ENCODE data around the gene MTHFD2L. TPM values are rescaled to one million over a fixed set of nuclear protein-coding genes. Genes with fewer than 3 reads are reported as not detected.

MTHFD2L gene
- total and polyA plus RNA-seq, 2 of the 8 experiments (the other 6 are each of a cell fraction or from before 2014, with no cell fraction given) = 5.4 to 15.0 TPM

- no peak for TF ChIP-seq CHD7 (IDR thresholded peaks at IDR 0.05; ENCODE audit: insufficient replicate concordance, low read length)
- no peak for TF ChIP-seq RNF2 (IDR thresholded peaks at IDR 0.05; ENCODE audit: borderline replicate concordance, low read depth, low read length, missing control alignments, poor library complexity, severe bottlenecking)
- no peak for TF ChIP-seq BACH1 (IDR thresholded peaks at IDR 0.05; ENCODE audit: low read length)
- no peak for TF ChIP-seq KDM5A (IDR thresholded peaks at IDR 0.05; ENCODE audit: low read length)
- no peak for TF ChIP-seq SP4 (IDR thresholded peaks at IDR 0.05; ENCODE audit: low read length)
- TF ChIP-seq HDAC6 (IDR thresholded peaks at IDR 0.05; ENCODE audit: low read depth, low read length) = no peak
- no peak for TF ChIP-seq RXRA (IDR thresholded peaks at IDR 0.05; ENCODE audit: insufficient read depth, low read depth, low read length)
- TF ChIP-seq ZNF274 (IDR thresholded peaks at IDR 0.05; ENCODE audit: borderline replicate concordance, extremely low read depth, low read length) = no peak
- no peak for TF ChIP-seq RFX5 (IDR thresholded peaks at IDR 0.05; ENCODE audit: borderline replicate concordance, low read depth, low read length)
- no peak for TF ChIP-seq EGR1 (IDR thresholded peaks at IDR 0.05; ENCODE audit: borderline replicate concordance, low read depth, low read length)
These were observed 36.0 kb upstream of the MTHFD2L start (continued) for GRCh38 chr4:74121643-74122579.

All from H1 (cell line).